Endothelial cell of umbilical vein (primary cell): ENCODE measurements around the gene NCS1.

Experiments used
- CTCF ChIP-seq, 2 donors: IDR thresholded peaks; 1 replicate in 1 of 2; 2 replicates in 1 of 2; pipeline ENCODE4 v1.5.1; 2011; ENCODE audit warnings: low read length in 2 of 2, mild to moderate bottlenecking in 2 of 2, moderate library complexity in 2 of 2, control low read depth in 1 of 2, inconsistent platforms in 1 of 2, low read depth in 1 of 2; ENCODE audit not compliant: insufficient read depth in 1 of 2; ENCODE audit errors: extremely low read depth in 1 of 2
- POLR2A ChIP-seq: IDR thresholded peaks from 2 replicates; pipeline ENCODE4 v1.6.1; 2012; ENCODE audit warnings: low read depth, mild to moderate bottlenecking, control low read depth, low read length
- POLR2AphosphoS5 ChIP-seq: IDR thresholded peaks from 2 replicates; pipeline ENCODE4 v1.6.1; 2012; ENCODE audit warnings: low read depth, mild to moderate bottlenecking, control low read depth, low read length, moderate library complexity; ENCODE audit not compliant: insufficient read depth

- TF ChIP-seq CTCF (IDR thresholded peaks at IDR 0.05; ENCODE audit: extremely low read depth in 1 of 2, insufficient read depth in 1 of 2, low read depth in 1 of 2, low read length in 2 of 2) = no peak
- no peak for TF ChIP-seq POLR2AphosphoS5
- TF ChIP-seq POLR2A = no peak
Observed at GRCh38 chr9:130150779-130151382, 21.3 kb upstream of the NCS1 start.
